Left colon (tissue), 2 donors: ENCODE measurements around the gene GIPC1. TPM values are rescaled to one million over a fixed set of nuclear protein-coding genes. Genes with fewer than 3 reads are reported as not detected.
"Not testable (repeated sequence)": the region's sequence is repeated elsewhere in the genome, so short reads cannot be mapped to it uniquely, and the experiment has no call there.

Source experiments
- ATAC-seq: fragments of 200-7000 bp; cut with Tn5 transposase; one replicate; pipeline ENCODE4 v1.9.1; 2020; ENCODE audit warnings: mild to moderate bottlenecking, moderate library complexity
- DNase-seq, 2 donors: peaks; one replicate each; pipeline ENCODE4 v3.0.0-alpha.2; 2020
- intact Hi-C, 2 donors: fragments of 100-400 bp; cut with DNase I in 1 of 2; cut with micrococcal nuclease in 1 of 2; formaldehyde crosslinking; loops; one replicate each; pipeline versions ENCODE4 v1.11.2 to v1.14.0; 2022; cut with DNase I, micrococcal nuclease
- total RNA-seq, 2 donors: library from RNA; stranded (reverse); fragmentation: NEBNext Ultra II Directional; extraction: Animal tissue kit (Norgen Biotek cat#: 25700); gene quantifications; one replicate each; pipeline ENCODE4 v1.2.1, GENCODE V29; 2021
- donor health status: DM: no; HTN: no; CAD: no.
- donor health status: DM: yes; HTN: yes; CAD: no.

Gene GIPC1
- total RNA-seq, 2 donors from 2014 or later = 310 to 395 TPM

DNA sequence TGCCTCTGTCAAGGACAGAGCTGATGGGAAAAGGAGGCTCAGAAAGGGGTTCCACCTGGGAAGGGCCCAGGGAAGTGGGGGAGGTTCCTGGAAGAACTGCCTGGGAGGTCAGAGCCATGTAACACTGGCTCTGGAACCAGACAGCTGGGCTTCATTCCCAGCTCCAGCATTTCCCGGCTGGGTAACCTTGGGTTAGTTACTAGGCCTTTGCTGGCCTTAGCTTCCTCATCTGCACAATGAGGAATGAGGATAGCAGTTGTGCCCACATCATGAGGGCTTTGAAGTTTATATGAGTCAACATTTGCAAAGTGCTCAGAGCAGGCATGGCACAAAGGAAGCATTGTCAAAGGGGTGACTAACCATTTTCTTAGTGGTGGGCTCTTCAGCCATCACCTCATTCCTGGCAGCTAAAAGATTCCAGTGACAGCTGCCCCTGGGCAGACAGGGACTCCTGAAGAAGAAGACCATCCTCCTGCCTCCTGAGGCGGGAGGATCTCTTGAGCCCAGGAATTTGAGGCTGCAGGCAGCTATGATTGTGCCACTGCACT is 24.0 kb upstream of the GIPC1 start:
- intact Hi-C loops = no loop called here
- ATAC-seq = no peak
- peak in 1 of 2 donors; percentile 54 for DNase-seq

DNA sequence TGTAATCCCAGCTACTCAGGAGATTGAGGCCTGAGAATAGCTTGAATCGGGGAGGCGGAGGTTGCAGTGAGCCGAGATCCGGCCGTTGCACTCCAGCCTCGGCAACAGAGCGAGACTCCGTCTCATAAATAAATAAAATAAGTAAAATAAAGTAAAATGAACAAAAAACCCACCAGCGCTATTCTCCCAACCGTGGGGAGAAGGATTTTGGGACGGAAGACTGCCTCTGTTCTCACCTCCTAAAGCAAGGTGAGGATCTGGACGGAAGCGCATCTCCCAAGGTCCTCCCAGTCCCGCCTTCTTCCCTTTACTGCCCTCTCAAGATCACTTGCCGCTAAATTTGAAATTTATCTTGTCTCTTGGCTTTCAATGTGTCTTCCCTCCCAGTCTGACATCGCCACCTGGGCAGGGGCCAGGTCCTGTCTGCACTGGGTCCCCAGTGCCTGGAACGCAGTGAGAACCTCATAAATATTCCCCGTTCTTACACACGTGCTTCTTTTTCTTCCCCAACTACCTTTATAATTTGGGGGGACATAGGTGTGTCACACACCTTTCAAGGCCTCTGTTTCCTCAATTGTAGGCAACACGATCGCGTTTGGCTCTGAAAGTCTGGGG is 23.4 kb upstream of the GIPC1 start:
- ATAC-seq = no peak
- intact Hi-C loops = no loop called here
- no peak for DNase-seq

DNA sequence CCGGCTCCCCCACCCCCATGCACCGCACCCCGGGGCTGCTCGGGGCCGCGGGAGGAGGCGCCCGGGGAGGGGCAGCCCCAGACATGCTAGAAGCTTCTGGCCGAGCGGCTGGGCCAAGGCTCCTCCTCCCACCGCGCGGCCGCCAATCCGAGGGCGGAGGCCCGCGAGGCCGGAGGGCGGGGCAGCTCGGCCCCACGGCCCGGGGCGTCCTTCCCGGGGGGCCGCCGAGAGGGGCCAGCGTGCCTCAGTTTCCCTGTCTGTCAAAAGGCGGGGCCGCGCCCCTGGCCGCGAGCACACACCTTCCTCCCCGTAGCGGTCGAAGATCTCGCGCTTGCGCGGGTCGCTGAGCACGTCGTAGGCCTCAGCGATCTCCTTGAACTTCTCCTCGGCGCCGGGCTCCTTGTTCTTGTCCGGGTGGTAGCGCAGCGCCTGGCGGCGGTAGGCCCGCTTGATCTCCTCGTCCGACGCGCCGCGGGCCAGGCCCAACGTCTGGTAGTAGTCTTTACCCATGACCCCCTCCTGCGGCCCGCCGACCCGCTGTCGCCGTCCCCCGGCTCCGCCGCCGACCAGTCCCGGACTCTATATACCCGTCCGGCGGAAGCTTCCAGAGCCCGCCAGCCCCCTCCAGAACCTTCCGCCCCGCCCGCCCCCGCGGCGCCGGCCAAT is 22.0 kb upstream of the GIPC1 start, which contains the start of gene DNAJB1:
Gene DNAJB1 (minus strand): TSS at position 558 of the 666 bp plus-strand sequence. CDS start 48 bp downstream, at position 510.
- intact Hi-C loops = no loop called here
- peak; percentile 75 for ATAC-seq
- peak; percentile 87 to 88 for DNase-seq

DNA sequence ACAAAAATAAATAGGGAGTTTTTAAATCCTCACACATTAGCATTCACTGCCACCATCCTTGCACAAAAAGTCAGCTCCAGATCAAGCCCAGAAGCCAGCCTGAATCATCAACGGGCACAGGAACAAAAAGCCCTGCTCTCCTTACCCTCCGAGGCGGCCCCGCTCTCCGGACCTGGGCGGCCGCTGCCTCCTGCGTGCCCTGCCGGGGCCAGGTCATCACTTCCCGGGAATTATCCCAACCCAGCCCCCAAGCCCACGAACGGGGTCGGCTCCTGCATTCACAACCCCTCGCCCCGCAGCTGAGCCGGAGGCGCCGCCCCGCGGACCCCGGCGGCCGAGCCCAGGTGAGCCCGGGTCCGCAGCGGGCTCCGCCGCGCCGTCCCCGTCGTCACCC is 21.5 kb upstream of the GIPC1 start:
- DNase-seq = no peak
- intact Hi-C loops = no loop called here
- no peak for ATAC-seq

DNA sequence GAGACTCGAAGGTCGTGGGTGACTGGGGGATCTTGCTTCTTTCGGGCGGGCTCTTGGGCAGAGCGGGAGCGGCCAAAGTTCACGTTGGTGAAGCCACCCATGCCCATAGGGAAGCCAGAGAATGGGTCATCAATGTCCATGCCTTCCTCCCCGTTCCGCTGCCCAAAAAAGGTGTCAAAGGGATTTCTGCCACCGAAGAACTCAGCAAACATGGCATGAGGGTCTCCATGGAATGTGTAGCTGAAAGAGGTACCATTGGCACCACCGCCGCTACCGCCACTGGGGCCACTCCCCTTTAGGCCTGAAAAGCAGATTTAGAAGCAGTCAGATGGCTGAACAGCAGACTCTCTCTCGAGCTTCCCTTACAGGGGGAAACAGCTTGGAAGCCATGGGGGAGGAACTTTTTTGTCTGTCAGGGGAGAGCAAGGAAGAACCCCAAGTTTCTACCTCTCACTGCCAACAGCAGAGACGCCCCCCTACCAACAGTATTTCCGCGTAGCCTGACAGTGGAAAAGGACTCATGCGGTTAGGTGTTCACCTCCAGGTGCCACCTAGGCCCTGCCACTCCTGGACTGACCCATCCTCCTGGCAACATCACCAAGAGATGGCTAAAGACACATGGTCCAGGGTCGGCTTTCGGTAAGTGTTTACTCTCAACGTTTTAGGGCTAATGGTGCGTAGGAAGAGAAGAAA is 21.0 kb upstream of the GIPC1 start:
- intact Hi-C loops = no loop called here
- ATAC-seq (no peak), DNase-seq (peak in 1 of 2 donors; percentile 38)

DNA sequence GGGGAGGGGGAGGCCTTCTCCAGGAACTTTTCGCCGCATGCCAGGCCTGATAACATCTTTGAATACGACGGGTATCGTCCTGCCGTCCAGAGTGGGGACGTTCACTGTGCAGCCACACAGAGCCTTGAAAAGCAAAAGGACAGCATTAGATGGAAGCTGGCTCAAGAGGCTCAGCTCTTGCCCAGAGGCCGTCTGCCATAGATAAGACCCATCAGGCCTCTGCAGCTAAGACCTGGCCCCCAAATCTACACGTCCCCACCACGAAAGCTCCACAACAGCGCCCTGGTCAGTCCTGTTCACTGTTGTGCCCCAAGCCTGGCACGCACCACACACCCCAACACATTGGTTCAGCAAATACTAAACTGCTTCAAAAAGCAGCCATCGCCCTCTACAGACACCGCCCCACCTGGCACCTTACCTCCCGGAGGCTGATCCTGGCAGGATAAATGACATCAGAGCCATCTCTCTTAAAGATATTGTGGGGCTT is 20.2 kb upstream of the GIPC1 start:
- peak; percentile 9 for ATAC-seq
- peak; percentile 49 to 67 for DNase-seq
- intact Hi-C loops = no loop called here

DNA sequence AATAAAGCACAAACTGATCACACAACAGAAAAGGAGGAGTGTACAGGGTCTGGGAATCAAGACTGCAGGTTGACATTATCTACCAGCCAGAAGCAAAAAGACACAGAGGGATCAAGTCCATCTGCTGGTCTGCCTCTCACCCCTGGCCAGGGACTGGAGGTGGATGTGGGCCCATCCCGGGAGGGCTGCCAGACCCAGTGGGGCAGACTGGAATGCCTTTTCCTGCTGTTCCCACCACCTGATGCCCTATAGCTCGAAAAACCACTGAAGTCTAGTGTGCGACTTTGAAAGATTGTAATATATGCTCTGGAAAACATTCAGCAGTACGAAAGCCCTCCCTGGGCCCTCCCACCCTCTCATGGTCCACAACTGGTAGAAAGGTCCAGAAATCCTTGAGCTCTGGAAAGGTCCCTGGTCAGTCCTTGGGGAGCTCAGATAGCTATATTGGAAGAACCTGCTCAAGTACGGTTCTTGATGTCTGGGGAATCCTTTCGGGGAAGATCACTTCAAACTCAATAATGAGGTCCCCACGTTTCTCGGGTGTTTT is 19.6 kb upstream of the GIPC1 start:
- ATAC-seq (no peak), DNase-seq (no peak)
- intact Hi-C loops = no loop called here

DNA sequence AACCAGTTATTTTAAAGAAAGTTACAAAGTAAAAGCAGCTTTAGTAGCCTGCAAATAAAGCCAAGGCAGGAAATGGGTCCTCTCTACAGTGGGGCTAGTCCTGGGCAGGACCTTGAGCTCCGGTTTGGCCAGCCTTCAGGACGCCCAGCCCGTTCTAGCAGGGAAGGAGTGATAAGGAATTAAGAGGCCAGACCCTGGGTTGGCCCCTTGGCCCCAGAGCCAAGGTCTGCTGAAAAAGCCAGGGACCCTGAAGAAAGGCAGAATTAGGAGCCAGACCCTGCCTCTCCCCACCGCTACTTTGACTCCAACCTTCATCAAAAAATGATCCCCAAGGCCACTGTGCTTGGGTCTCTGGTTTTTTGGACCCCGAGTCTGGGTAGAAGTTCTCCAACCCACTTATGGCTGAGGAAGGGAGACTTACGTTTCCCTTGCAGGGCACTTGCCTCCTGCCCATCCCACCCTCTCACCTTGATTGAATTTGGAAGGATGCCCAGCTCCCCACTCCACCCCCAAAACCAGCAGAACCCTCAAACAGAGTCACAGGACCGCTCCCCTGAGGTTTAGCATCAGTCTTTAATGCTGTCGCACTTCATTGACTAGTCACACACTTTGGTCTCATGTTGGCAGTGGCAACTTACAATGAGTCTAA is 18.4 kb upstream of the GIPC1 start:
- intact Hi-C loops = no loop called here
- ATAC-seq (no peak), DNase-seq (no peak)

DNA sequence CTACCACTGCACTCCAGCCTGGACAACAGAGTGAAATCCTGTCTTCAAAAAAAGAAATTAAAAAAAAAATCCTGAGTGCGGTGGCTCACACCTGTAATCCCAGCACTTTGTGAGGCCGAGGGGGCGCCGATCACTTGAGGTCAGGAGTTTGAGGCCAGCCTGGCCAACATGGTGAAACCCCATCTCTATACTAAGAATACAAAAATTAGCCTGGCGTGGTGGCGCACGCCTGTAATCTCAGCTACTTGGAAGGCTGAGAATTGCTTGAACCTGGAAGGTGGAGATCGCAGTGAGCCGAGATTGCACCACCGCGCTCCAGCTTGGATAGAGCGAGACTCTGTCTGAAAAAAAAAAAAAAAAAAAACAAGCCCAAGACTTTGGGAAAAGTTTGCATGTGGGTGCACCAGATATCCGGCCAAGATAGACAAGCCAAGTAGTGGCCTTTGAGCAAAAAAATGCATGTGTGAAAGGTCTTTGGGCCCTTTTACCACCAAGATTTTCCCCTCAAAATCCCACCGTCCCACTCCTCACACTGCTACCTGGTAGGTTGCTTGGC is 16.6 kb upstream of the GIPC1 start:
- DNase-seq (no peak), ATAC-seq (no peak)
- intact Hi-C loops = no loop called here

DNA sequence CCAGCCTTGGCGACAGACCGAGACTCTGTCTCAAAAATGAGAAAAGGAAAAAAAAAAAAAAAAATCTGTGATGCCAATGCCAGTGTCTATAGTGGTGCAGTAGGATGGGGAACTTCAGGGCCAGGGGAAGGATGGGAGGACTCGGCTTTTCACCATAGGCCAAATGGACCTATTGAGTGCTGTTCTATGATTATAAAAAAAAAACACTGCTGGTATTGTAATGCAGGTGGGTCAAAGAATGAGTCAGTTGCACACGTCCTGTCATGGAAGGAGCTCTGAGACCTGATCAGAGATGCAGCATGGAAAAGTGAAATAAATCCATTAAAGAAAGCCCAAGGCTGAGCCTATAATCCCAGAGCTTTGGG is 15.3 kb upstream of the GIPC1 start:
- intact Hi-C loops = no loop called here
- ATAC-seq (no peak), DNase-seq (no peak)

DNA sequence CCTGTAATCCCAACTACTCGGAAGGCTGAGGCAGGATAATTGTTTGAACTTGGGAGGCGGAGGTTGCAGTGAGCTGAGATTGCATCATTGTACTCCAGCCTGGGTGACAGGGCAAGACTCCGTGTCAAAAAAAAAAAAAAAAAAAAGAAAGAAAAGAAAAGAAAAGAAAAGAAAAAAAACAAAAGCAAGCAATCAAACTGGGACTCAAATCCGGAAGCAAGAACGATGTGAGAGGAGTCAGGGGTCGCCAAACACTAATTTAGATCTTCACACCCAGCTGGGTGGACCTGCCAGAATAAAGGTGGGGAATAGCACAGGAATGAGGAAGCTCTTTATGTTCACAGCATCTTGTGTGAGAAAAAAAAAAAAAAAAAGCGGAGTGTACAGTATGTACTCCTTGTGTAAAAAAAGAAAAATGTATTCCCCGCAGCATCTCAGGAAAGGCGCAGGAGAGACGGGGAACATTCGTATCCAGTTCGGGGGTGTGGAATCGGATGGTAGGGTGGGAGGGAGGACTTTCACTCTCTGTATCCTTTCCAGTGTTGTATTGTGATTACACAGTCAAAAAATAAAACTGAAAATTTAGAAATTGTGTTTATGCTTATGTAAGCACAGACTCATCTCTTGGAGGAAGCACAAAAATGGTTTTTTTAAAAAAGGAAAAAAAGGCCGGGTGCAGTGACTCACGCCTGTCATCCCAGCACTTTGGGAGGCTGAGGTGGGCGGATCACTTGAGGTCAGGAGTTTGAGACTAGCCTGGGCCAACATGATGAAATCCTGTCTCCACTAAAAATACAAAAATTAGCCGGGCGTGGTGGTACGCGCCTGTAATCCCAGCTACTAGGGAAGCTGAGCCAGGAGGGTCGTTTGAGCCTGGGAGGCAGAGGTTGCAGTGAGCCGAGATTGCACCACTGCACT is 14.6 kb upstream of the GIPC1 start:
- ATAC-seq (peak; percentile 37), DNase-seq (peak in 1 of 2 donors; percentile 54)
- intact Hi-C loops = no loop called here

DNA sequence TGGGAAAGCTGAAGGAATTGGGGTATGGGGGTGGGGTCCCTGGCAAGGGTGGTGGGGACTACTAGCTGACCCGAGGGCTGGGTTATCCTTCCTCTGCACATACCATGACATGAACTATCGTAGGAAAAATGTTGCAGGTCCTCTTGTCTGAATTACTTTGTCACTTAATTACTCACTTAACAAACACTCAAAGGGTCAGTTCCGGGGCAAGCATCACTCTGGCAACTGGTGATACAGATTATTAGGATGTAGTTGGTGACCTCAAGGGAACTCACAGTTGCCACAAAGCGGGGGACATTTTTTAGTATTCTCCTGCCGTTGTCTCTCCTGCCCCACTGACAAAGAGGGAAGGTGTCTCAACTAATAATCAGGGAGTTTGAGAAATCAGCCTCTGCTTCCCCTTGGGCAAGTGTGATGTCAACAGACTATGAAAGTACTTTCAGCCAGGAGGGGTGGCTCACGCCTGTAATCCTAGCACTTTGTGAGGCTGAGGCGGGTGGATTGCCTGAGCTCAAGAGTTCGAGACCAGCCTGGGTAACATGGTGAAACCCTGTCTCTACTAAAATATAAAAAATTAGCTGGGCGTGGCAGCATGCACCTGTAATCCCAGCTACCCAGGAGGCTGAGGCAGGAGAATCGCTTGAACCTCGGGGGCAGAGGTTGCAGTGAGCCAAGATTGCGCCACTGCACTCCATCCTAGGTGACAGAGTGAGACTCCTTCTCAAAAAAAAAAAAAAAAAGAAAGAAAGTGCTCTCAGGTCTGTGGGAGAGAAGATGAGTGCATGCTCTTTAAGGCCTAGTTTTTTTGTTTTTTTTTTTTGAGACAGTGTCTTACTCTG is 12.0 kb upstream of the GIPC1 start:
- intact Hi-C loops = no loop called here
- no peak for ATAC-seq
- no peak for DNase-seq

DNA sequence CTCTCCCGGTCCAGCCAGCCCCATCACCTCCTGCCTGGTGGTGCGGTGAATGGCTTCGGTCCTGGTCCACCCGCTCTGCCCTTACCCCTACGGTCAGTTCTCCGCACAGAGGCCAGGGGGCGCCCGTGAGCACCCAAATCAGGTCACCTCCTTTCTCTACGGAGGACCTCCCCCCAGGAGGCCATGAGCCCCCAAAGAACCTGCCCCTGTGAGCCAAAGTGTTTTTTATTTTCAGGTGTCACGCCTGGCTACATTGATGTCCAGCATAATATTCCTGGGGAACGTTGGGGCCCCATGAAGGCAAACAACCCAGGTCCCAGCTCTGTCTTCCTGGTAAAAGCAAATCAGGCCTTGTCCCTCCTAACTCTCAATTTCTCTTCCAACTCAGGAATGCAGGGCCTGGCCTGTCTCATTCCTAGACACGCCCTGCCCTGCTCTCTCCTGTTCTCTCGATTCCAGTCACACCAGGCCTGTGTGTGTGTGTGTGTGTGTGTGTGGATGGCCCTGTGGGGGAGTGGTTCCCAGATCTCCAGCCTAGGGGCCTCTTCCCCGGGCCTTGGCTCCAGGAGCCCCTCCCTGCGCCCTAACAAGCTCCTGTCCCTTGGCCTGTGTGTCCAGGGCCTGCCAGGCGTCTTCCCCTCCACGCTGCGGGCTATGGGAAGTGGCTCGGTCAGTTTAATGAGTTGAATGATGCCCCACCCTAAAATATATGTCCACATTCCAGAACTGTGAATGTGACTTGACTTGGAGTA is 9.7 kb upstream of the GIPC1 start:
- ATAC-seq (peak; percentile 83), DNase-seq (peak; percentile 66 to 80)

DNA sequence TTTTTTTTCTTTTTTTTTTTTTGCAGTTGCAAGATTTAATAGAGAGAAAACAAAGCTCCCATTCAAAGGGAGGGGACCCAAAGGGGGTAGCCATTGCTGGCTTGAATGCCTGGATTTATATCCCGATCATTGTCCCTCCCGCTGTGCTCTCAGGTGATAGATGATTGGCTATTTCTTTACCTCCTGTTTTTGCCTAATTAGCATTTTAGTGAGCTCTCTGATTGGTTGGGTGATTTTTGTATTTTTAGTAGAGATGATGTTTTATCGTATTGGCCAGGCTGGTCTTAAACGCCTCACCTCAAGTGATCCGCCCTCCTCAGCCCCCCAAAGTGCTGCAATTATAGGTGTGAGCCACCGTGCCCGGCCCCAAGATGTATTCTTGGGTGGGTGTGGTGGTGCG is 8.6 kb upstream of the GIPC1 start:
- ATAC-seq, DNase-seq, intact Hi-C loops: not testable (repeated sequence)

More for the DNA sequence above, 9.7 kb upstream of the GIPC1 start:
- intact Hi-C loops = no loop called here

DNA sequence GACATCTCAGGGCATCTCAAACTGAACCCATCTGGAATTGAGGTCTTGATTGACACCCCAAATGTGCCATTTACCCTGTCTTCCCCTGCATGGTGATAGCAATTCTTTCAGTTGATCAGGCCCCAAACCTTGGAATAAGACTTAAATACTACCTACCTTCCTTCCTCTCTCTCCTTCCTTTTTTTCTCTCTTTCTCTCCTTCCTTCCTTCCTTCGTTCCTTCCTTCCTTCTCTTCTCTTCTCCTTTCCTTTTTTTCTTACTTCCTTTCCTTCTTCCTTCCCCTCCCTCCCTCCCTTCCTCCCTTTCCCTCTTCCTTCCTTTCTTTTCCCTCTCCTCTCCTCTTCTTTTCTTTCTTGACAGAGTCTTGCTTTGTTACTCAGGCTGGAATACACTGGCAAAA is 7.4 kb upstream of the GIPC1 start:
- intact Hi-C loops = no loop called here
- DNase-seq = no peak
- no peak for ATAC-seq
